DMS114 treated with DMSO at 0.1 percent for 48 hours (cell line): Measurements from ENCODE around the gene ERGIC2.
A peak's percentile ranks its signal among the peaks of the same experiment; 100 is the strongest.
"Not testable (repeated sequence)": the region's sequence is repeated elsewhere in the genome, so short reads cannot be mapped to it uniquely, and the experiment has no call there.

Source experiments
- DNase-seq: peaks from one replicate; lab custom pipeline; 2025; ENCODE audit not compliant: unreplicated experiment; lab: John Stamatoyannopoulos, UW

Gene ERGIC2

GRCh38 chr12:29380536-29381523 lies at the start of gene ERGIC2:
ERGIC2 (minus strand) TSS chr12:29381172; CDS start chr12:29371633, 9,539 bp downstream.
- peak; percentile 98 for DNase-seq

- no peak for DNase-seq
These were observed 49.7 kb upstream of the ERGIC2 start for GRCh38 chr12:29430716-29431044.

- DNase-seq: no peak
These were observed 49.2 kb upstream of the ERGIC2 start for GRCh38 chr12:29429999-29430715.

- no peak for DNase-seq
These were observed 47.7 kb upstream of the ERGIC2 start for GRCh38 chr12:29428633-29429032.

GRCh38 chr12:29427964-29428363 lies 47.0 kb upstream of the ERGIC2 start:
- no peak for DNase-seq

- DNase-seq: no peak
These were observed 45.5 kb upstream of the ERGIC2 start for GRCh38 chr12:29426498-29426897.

GRCh38 chr12:29425722-29426121 lies 44.8 kb upstream of the ERGIC2 start:
- DNase-seq: no peak

- DNase-seq: no peak
These were observed 35.8 kb upstream of the ERGIC2 start for GRCh38 chr12:29416748-29417147.

- DNase-seq: no peak
These were observed 34.1 kb upstream of the ERGIC2 start for GRCh38 chr12:29415111-29415510.

- DNase-seq: no peak
These were observed 33.4 kb upstream of the ERGIC2 start for GRCh38 chr12:29414368-29414767.

- no peak for DNase-seq
These were observed 24.6 kb upstream of the ERGIC2 start for GRCh38 chr12:29405561-29405960.

GRCh38 chr12:29403991-29404390 lies 23.0 kb upstream of the ERGIC2 start:
- no peak for DNase-seq

- no peak for DNase-seq
These were observed 21.5 kb upstream of the ERGIC2 start for GRCh38 chr12:29402437-29402836.

GRCh38 chr12:29398495-29398894 lies 17.5 kb upstream of the ERGIC2 start:
- DNase-seq: no peak

GRCh38 chr12:29396774-29397173 lies 15.8 kb upstream of the ERGIC2 start:
- DNase-seq: no peak

GRCh38 chr12:29395356-29395755 lies 14.4 kb upstream of the ERGIC2 start:
- no peak for DNase-seq

- DNase-seq: not testable (repeated sequence)
These were observed 9.4 kb upstream of the ERGIC2 start for GRCh38 chr12:29390419-29390818.

GRCh38 chr12:29389295-29389919 lies 8.4 kb upstream of the ERGIC2 start:
- no peak for DNase-seq

GRCh38 chr12:29386084-29386680 lies 5.2 kb upstream of the ERGIC2 start:
- not testable (repeated sequence) for DNase-seq

GRCh38 chr12:29385194-29385593 lies 4.2 kb upstream of the ERGIC2 start:
- not testable (repeated sequence) for DNase-seq

- DNase-seq: no peak
These were observed 1.3 kb upstream of the ERGIC2 start for GRCh38 chr12:29382251-29382650.
